Fibroblast of lung (primary cell): ENCODE data around the gene STK32B.

Experiments used
- EZH2 ChIP-seq: IDR thresholded peaks from 2 replicates; pipeline ENCODE4 v1.5.1; 2012; ENCODE audit warnings: low read length, control low read depth, mild to moderate bottlenecking; ENCODE audit errors: missing control alignments
- TF ChIP-seq, protein P1 (sequence below), 2 donors: IDR thresholded peaks in 1 of 2; conservative IDR thresholded peaks in 1 of 2; 1 replicate in 1 of 2; 2 replicates in 1 of 2; pipeline ENCODE4 v1.5.1; 2011 to 2012; ENCODE audit warnings: low read length in 2 of 2, control low read depth in 1 of 2, inconsistent platforms in 1 of 2, low read depth in 1 of 2, mild to moderate bottlenecking in 1 of 2

- TF ChIP-seq, protein P1, sequence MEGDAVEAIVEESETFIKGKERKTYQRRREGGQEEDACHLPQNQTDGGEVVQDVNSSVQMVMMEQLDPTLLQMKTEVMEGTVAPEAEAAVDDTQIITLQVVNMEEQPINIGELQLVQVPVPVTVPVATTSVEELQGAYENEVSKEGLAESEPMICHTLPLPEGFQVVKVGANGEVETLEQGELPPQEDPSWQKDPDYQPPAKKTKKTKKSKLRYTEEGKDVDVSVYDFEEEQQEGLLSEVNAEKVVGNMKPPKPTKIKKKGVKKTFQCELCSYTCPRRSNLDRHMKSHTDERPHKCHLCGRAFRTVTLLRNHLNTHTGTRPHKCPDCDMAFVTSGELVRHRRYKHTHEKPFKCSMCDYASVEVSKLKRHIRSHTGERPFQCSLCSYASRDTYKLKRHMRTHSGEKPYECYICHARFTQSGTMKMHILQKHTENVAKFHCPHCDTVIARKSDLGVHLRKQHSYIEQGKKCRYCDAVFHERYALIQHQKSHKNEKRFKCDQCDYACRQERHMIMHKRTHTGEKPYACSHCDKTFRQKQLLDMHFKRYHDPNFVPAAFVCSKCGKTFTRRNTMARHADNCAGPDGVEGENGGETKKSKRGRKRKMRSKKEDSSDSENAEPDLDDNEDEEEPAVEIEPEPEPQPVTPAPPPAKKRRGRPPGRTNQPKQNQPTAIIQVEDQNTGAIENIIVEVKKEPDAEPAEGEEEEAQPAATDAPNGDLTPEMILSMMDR (conservative IDR thresholded peaks at IDR 0.05 in 1 of 2, IDR thresholded peaks at IDR 0.05 in 1 of 2; ENCODE audit: low read depth in 1 of 2, low read length in 2 of 2), result no peak
- no peak for TF ChIP-seq EZH2
These were observed 466.1 kb downstream of the STK32B start for GRCh38 chr4:5517372-5517771.
